GM18511 (cell line): Measurements from ENCODE around the gene DEXI.

Experiments used
- ATAC-seq: cut with Tn5 transposase; IDR thresholded peaks from one replicate; pipeline ENCODE4 v1.9.1; 2021; ENCODE audit warnings: mild to moderate bottlenecking, moderate library complexity; ENCODE audit not compliant: unreplicated experiment

Gene DEXI

DNA sequence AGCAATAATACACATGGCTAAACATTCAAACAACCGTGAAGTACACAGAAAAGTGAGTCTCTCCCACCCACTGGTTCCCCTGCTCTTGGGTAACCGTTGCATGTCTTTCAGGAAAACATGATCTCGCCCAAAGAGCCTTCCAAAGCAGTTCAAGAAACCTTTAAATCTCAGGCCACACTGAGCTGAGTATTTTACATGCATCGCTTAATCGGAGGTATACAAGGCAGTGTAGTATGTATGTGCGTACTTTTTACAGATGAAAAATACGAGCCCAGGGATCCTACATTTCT lies 741 bp upstream of the DEXI start:
- no peak for ATAC-seq

GRCh38 chr16:10941935-10942351 lies 325 bp downstream of the DEXI start:
- ATAC-seq = peak; percentile 6

DNA sequence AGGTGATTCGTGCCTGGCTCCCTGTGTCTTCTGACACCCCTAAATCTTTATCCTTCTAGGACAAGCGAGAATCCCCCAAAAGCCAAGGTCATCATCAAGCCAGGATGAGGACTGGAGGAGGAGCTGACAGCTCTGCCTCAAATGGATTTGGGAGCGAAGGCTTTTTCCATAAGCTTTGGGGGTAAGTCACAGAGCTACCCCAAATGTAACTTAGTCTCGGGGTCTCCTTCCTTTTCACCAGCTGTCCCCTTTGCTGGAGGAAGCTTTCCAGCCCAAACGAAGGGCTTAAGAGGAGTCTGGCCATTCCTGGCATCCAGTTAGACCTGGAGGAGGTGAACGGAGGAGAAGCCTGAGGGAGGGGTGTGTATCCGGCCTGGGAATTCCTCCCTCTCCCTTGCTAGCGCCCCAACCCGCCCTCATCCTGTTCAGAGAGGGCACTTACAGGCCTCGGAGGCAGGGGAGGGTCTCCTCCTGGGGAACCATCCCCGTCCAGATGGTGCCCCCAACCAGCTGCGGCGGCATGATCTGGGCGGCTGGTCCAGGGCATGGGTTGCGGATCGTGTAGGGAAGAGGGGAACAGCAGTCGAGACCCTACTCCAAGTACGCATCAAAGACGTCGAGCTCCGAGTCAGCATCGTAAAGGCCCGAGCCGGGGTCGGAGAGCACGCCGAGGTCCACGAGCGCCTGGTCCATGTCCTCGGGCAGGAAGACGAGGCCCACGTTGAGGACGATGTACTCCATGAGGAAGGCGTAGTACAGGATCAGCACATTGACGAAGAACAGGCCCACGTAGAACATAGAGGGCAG lies 938 bp downstream of the DEXI start:
- no peak for ATAC-seq

- no peak for ATAC-seq
Measured at GRCh38 chr16:10940501-10941079, 1.7 kb downstream of the DEXI start.

- no peak for ATAC-seq
Measured at GRCh38 chr16:10939649-10940234, 2.5 kb downstream of the DEXI start.

- no peak for ATAC-seq
Measured at GRCh38 chr16:10938796-10939648, 3.2 kb downstream of the DEXI start.

DNA sequence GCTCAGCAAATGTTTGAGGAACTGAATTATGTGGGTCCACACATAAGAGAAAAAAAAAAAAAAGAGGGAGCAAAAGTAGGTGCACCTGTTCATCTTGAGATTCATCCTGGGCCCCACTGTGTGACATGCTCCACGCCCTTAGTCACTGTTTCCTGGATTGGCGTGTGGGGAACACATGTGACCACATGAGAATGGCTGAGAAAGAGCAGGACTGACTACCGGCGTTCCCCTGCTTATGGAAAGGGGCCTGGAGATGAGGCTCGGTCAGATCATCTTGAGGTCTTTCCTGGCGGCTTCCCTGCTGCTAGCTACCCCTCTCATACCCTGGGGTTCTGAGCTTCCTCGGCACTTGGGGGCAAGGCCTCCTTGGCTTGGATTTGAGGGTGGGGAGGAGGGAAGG lies 3.9 kb downstream of the DEXI start:
- ATAC-seq = no peak

GRCh38 chr16:10937068-10937859 lies 5.0 kb downstream of the DEXI start:
- no peak for ATAC-seq

GRCh38 chr16:10936272-10936984 lies 5.8 kb downstream of the DEXI start:
- ATAC-seq = no peak

- ATAC-seq = no peak
Measured at GRCh38 chr16:10935226-10935915, 6.9 kb downstream of the DEXI start.

GRCh38 chr16:10934325-10935107 lies 7.8 kb downstream of the DEXI start:
- no peak for ATAC-seq

DNA sequence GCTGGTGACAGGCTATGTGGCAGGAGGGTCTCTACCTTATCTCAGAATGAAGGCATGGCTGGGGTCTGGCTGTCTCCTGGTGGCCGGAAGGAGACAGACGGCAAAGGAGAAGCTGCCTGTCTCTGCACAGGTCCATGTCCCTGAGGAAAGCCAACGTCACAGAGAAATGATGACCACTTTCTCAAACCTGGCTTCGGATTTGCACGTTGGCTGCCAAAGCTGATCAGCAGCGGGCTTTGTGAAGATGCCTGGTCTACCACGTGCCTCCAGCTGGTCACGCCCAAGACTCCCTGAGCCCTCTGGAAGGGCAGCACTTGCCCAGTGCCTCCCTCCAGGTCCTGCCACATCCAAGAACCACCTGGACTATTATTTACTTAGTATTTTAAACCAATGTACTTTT lies 8.4 kb downstream of the DEXI start:
- no peak for ATAC-seq

GRCh38 chr16:10932959-10933710 lies 9.1 kb downstream of the DEXI start:
- no peak for ATAC-seq

GRCh38 chr16:10931977-10932632 lies 10.2 kb downstream of the DEXI start:
- ATAC-seq = no peak

GRCh38 chr16:10931134-10931533 lies 11.1 kb downstream of the DEXI start:
- no peak for ATAC-seq

DNA sequence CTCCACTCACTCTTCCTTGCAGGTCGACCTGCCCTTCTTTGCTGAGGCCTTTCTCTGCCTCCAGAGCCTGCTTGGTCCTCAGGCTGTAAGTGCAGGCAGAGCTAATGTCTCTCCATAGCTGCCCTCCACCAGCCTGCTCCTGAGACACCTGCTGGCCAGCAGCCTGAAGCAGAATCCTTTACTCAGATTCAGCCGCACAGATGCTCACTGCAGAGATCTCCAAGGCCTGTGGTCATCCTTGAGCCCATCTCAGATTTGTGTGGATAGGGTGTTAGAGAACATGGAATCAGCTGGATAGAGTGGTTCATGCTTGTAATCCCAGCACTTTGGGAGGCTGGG lies 11.5 kb downstream of the DEXI start:
- no peak for ATAC-seq

DNA sequence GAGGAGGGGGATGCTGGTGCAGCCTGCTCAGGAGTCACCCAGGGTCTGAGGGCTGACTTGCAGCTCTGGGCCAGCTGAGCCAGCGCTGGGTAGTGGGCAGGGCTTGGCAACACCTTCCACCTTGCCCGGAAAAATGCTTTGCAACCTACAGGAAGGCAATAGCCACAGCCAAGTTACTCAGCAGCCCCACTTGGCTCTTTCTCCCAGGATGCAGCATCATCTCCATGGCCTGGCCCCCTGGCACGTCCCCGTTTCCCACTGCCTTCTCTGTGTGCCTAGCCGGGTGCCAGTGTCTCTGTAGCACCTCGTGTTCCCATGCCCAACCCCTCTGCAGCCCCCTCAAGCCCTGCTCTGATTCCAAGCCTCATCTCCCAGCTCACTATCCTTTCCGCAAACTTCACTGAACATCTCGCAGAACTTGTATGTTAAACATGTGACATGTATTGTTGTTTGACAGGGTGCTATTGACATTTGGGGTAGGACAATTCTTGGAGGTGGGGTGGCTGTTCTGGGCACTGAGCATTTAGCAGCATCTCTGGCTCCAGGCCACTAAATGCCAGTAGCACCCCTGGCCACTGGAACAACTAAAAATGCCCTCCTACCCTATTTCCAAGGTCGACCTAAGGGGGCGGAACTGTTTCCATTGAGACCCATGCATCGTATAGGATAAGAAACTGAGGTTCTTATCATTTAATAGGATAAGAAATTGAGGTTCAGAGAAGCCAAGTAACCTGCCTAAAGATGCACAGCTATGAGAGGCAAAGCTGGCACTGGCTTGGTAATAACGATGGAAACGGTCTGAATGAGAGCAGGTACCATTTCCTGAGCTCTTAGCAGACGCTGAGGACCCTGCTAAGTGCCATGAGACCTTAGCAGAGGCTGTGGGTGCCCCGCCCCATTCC lies 12.2 kb downstream of the DEXI start:
- no peak for ATAC-seq
